NCI-H774 (cell line): ENCODE data around the gene IKBIP.
"Not testable (repeated sequence)": the region's sequence is repeated elsewhere in the genome, so short reads cannot be mapped to it uniquely, and the experiment has no call there.

Experiments used
- DNase-seq: peaks from one replicate; lab custom pipeline; 2025; lab: John Stamatoyannopoulos, UW

The IKBIP gene

GRCh38 chr12:98644712-98645571 lies at the start of gene IKBIP, which contains the start of gene APAF1:
IKBIP (minus strand) TSS chr12:98644788; CDS start chr12:98644701, 87 bp downstream.
APAF1 (plus strand) TSS chr12:98645290; CDS start chr12:98648360, 3,070 bp downstream.
- peak; percentile 96 for DNase-seq

DNA sequence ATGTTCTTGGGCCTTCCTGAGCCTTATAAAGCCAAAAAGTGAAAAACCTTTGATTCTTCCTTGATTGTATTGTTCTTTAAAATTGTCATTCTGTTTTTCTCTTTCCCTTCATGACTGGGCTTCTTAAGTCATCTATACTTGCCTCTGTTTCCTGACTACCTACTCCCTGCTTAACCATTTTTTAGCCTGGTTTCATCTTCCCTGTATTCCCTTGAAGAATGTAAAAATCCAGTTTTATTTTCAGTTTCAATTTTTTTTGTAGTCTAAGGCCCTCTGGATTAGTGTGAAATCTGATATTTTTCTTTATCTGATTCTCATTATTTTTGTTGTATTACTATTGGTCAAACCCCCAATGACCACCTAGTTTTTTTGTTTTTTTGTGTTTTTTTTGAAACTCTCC lies 46.8 kb upstream of the IKBIP start:
- DNase-seq = no peak

DNA sequence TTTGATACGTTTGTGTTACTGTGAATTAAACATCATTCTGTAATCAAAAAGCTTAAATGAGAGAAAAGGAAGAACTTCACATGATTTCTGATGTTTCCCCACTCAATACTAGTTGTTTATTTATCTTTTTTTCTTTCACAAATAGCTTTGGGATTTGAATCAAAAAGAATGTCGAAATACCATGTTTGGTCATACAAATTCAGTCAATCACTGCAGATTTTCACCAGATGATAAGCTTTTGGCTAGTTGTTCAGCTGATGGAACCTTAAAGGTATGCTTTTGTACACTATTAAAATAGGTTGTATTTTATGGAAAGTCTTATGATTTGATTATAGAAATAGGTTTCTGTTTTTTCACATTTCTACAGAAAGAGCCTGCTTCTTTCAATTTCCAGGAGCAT lies 42.0 kb upstream of the IKBIP start:
- no peak for DNase-seq

GRCh38 chr12:98684199-98684598 lies 39.6 kb upstream of the IKBIP start:
- no peak for DNase-seq

- no peak for DNase-seq
Observed at GRCh38 chr12:98679611-98680005, 35.0 kb upstream of the IKBIP start.

GRCh38 chr12:98678946-98679610 lies 34.5 kb upstream of the IKBIP start:
- no peak for DNase-seq

GRCh38 chr12:98678236-98678945 lies 33.8 kb upstream of the IKBIP start:
- DNase-seq = no peak

DNA sequence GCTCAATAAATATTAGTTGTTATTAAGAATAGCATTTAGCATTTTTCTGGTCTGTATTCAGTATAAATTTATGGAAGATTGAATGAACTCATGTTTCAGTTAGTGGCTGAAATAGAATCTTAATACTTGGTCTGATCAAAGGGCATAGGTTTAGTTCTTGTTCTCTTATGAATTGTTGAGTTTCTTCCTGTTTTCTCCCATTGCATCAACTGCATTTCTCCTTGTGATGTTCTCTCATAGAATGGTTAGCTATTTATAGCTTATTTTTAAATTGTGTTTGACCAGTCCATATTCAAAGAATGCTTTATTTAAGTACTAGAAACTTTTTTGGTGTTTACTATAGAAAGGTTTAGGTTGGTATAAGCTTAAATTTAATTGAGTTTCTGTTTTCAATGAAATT lies 30.3 kb upstream of the IKBIP start:
- no peak for DNase-seq

GRCh38 chr12:98671459-98671858 lies 26.9 kb upstream of the IKBIP start:
- DNase-seq = no peak

GRCh38 chr12:98669751-98670150 lies 25.2 kb upstream of the IKBIP start:
- no peak for DNase-seq

GRCh38 chr12:98660521-98660920 lies 15.9 kb upstream of the IKBIP start:
- no peak for DNase-seq

DNA sequence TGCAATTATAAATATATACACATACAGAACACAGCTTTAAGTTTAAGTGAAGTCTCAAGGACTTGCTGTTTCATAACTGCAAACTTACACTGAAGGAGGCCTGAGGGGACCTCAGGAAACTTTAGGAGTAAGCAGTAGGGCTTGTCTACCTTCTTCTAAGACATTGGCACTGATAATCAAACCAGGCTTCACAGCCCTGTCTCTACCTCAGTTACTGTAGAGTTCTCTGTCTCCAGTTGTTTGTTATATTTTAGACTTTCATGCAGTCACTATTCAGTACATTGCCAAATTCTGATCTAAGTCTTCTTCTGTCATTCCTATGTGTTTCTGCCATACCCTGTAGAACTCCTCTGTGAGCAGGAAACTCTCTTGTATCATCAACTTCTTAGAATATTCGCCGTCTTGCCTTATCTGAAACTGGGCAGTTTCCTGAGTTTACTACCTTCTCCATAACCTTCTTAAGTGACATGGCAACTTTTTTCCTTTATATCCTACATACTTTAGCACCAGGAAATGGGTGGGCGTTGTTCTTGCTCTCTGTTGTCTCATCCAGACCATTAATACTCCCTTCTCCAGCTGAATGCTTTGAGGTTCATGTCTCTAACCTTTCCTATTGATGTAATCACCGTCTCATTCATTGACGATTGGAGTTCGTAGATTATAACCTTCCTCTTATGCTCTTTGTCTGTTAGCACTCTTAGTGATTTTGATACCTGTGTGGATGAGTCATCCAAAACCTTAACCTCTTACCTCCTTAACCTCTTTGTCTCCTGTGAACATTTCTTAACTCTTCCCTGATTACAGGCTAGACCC lies 11.9 kb upstream of the IKBIP start:
- DNase-seq = no peak

DNA sequence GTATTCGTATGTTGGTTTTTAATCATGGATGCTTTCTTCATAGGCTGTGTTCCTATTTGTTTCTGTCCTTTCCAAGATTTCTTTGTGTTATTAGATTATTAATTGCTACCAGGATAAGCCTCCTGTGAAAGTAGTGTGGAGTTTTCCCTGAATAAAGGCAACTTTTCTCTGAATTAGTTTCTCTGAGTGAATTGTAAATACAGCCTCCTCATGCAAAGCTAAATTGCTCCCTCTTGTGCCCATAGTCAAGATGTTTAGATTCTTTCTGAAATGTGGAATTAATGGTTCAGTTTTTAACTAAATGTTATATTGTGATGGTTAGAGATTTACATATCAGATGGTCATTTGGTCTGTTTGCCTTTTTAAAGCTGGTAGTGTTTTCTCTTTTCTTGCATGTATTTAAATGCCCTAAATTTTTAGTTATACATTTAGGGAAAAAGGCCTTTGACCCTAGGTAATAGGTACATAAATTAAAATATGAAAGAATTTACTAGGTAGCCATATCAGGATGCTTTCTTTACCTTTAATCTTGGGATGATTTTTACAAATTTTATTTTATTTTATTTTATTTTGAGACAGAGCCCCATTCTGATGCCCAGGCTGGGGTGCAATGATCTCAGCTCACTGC lies 9.4 kb upstream of the IKBIP start:
- peak; percentile 1 for DNase-seq

DNA sequence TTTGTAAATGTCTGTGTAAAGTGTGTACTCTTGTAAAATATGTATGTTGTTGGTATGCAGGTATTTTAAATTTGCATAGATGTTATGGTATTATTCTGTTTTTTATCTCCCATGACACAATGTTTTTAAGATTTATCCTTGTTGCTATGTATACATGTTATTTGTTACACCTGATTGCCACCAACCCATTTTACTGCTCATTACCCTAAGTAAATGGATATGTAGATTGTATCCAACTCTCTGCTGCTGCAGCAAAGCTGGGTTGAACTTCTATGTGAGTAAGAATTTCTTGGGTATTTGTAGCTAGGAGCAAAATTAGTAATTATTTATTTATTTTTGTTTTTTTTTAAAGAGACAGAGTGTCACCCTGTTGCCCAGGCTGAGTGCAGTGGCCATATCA lies 6.7 kb upstream of the IKBIP start:
- no peak for DNase-seq

- DNase-seq = no peak
Observed at GRCh38 chr12:98646294-98647090, 1.9 kb upstream of the IKBIP start.

- no peak for DNase-seq
Observed at GRCh38 chr12:98645572-98646067, 1.0 kb upstream of the IKBIP start.

DNA sequence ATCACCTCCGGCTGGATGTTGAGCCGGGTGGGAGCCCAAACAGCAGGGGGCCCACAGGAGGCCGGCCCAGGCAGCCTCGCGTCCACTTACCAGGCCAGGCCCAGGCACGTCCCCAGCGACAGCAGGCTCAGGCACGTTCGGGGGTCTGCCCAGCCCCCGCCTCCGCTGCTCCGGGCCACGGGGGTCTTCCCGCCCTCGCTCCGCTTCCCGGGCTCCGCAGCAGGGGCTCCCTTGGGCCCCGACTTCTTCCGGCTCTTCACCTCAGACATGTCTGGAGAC lies 216 bp downstream of the IKBIP start:
- no peak for DNase-seq

DNA sequence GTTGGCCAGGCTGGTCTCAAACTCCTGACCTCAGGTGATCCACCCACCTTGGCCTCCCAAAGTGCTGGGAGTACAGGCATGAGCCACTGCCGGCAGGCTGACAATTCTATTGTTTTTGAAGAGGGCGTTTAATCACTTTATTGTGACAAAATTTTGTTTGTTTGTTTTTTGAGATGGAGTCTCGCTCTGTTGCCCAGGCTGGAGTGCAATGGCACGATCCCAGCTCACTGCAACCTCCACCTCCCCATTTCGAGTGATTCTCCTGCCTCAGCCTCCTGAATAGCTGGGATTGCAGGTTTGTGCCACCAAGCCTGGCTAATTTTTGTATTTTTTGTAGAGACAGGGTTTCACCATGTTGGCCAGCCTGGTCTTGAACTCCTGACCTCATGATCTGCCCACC lies 1.8 kb downstream of the IKBIP start:
- DNase-seq = not testable (repeated sequence)

GRCh38 chr12:98639491-98639890 lies 5.1 kb downstream of the IKBIP start:
- DNase-seq = no peak

DNA sequence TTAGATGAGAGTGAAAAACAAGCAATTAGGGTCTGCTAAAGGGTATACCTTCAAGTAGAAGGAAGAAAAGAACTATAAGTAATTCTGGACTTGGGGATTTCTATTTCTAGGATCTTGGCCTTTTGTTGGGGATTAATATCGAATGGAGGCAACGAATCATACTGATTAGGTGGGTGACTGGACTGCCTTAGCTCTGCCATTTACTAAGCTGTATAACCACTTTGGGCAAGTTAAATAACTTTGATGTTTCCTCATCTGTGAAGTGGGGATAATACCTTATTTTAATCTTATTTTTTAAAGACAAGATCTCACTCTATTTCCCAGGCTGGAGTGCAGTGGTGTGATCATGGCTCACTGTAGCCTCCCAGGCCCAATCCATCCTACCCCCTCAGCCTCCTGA lies 6.6 kb downstream of the IKBIP start:
- no peak for DNase-seq

DNA sequence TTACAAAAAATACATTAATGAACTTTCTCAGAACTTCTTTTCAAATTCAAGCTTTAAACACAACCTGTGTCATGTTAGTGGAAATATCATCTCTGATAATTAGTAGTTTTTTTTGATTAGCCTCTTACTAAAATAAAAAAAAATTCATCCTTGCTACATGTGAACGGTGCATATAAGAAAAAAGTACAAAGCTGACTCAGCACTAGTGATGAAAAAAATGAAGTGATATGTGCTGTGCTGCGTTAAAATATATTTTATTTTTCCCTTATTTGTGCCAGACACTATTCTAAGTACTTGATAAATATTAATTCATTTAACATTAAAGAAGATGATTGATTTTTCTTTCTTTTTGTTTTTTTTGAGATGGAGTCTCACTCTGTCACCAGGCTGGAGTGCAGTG lies 7.5 kb downstream of the IKBIP start:
- no peak for DNase-seq
